H1 (cell line): ENCODE results near the gene UGT1A10. TPM values are rescaled to one million over a fixed set of nuclear protein-coding genes. Genes with fewer than 3 reads are reported as not detected.

Experiments
- CTCF ChIA-PET: fragments of 300-600 bp; sonication (Branson Sonifier 250); formaldehyde crosslinking; loops from one replicate; lab custom pipeline; 2021; ENCODE audit not compliant: partially characterized antibody; lab: Charles Lee
- POLR2A ChIA-PET: fragments of 300-600 bp; sonication (Branson Sonifier 250); formaldehyde crosslinking; loops from one replicate; lab custom pipeline; 2021; ENCODE audit warnings: inconsistent platforms; ENCODE audit not compliant: partially characterized antibody; lab: Charles Lee
- DNase-seq, 2 experiments: peaks; one replicate each; pipeline versions ENCODE4 v3.0.0 to v3.0.0-alpha.2; 2010 to 2022; ENCODE audit warnings: low spot score in 2 of 2, low read depth in 1 of 2, mixed read lengths in 1 of 2
- FAIRE-seq: peaks from 2 replicates; lab custom pipeline; 2011; peaks lifted over from hg19 to GRCh38; lab: Jason Lieb, UNC
- H2AFZ ChIP-seq: 2 replicates; pipeline ENCODE4 v1.8.1; 2012; ENCODE audit warnings: low read length, inconsistent platforms
- H2AK5ac ChIP-seq: 2 replicates; pipeline ENCODE4 v1.6.1; 2013; ENCODE audit warnings: low read depth, low read length
- H2BK120ac ChIP-seq: replicated peaks from 2 replicates; pipeline ENCODE3; 2013; ENCODE audit warnings: low read depth, low read length, inconsistent platforms
- H2BK12ac ChIP-seq: 2 replicates; pipeline ENCODE4 v1.6.1; 2013; ENCODE audit warnings: low read depth, low read length
- H2BK15ac ChIP-seq: 2 replicates; pipeline ENCODE4 v1.6.1; 2013; ENCODE audit warnings: low read length
- H2BK20ac ChIP-seq: 2 replicates; pipeline ENCODE4 v1.6.1; 2013; ENCODE audit warnings: low read length
- H2BK5ac ChIP-seq: 2 replicates; pipeline ENCODE4 v1.6.1; 2013; ENCODE audit warnings: low read depth, low read length
- H3K14ac ChIP-seq: 2 replicates; pipeline ENCODE4 v1.6.1; 2013; ENCODE audit warnings: inconsistent platforms; ENCODE audit not compliant: insufficient read length
- H3K18ac ChIP-seq: 2 replicates; pipeline ENCODE4 v1.6.1; 2013; ENCODE audit warnings: low read length; ENCODE audit errors: extremely low read depth
- H3K23ac ChIP-seq: 2 replicates; pipeline ENCODE4 v1.6.1; 2013; ENCODE audit warnings: inconsistent platforms; ENCODE audit not compliant: insufficient read length
- H3K23me2 ChIP-seq: 2 replicates; pipeline ENCODE4 v1.6.1; 2013; ENCODE audit warnings: low read depth, low read length
- H3K27ac ChIP-seq: 2 replicates; pipeline ENCODE4 v1.6.1; 2011; ENCODE audit warnings: low read depth, low read length, inconsistent platforms
- H3K27me3 ChIP-seq, 4 experiments: replicated peaks in 1 of 4; 1 replicate in 1 of 4; 2 replicates in 3 of 4; pipeline versions ENCODE4 v1.6.1 to v1.8.1; 2011 to 2013; ENCODE audit warnings: low read length in 3 of 4, mild to moderate bottlenecking in 3 of 4, inconsistent platforms in 2 of 4, mixed read lengths in 2 of 4, moderate library complexity in 1 of 4; ENCODE audit not compliant: control insufficient read depth in 3 of 4, insufficient read depth in 3 of 4; ENCODE audit errors: extremely low read depth in 1 of 4
- H3K36me3 ChIP-seq, 4 experiments: 2 replicates each; pipeline versions ENCODE4 v1.6.1 to v1.8.1; 2011 to 2013; ENCODE audit warnings: mild to moderate bottlenecking in 4 of 4, low read length in 3 of 4, moderate library complexity in 2 of 4, control low read depth in 1 of 4, inconsistent platforms in 1 of 4; ENCODE audit not compliant: insufficient read depth in 4 of 4, control insufficient read depth in 2 of 4
- H3K4ac ChIP-seq: replicated peaks from 2 replicates; pipeline ENCODE3; 2013; ENCODE audit warnings: low read length, low read depth, mixed read lengths, inconsistent platforms; ENCODE audit not compliant: insufficient read length
- H3K4me1 ChIP-seq, 4 experiments: replicated peaks in 1 of 4; 1 replicate in 1 of 4; 2 replicates in 3 of 4; pipeline versions ENCODE4 v1.6.1 to v1.8.1; 2011 to 2013; ENCODE audit warnings: low read length in 3 of 4, inconsistent platforms in 2 of 4, mixed read lengths in 1 of 4; ENCODE audit not compliant: insufficient read depth in 4 of 4, control insufficient read depth in 3 of 4
- H3K4me2 ChIP-seq, 2 experiments: 2 replicates each; pipeline versions ENCODE4 v1.6.1 to v1.8.1; 2011 to 2013; ENCODE audit warnings: low read depth in 2 of 2, low read length in 2 of 2, control low read depth in 1 of 2, inconsistent platforms in 1 of 2, mild to moderate bottlenecking in 1 of 2; ENCODE audit not compliant: insufficient read depth in 1 of 2
- H3K4me3 ChIP-seq, 4 experiments: fragments of 200-600, 300-600 bp in 1 of 4; sonication (generic), shearing (Covaris generic), sonication (Bioruptor Twin) in 1 of 4; 2 replicates each; pipeline versions ENCODE4 v1.5.1 to v1.8.1; 2011 to 2016; ENCODE audit warnings: low read length in 4 of 4, low read depth in 3 of 4, control low read depth in 2 of 4, inconsistent platforms in 2 of 4, mild to moderate bottlenecking in 2 of 4, mixed read lengths in 1 of 4, moderate library complexity in 1 of 4; ENCODE audit not compliant: insufficient read depth in 2 of 4; ENCODE audit errors: extremely low read depth in 1 of 4
- H3K56ac ChIP-seq: replicated peaks from 2 replicates; pipeline ENCODE3; 2013; ENCODE audit warnings: low read depth, mild to moderate bottlenecking, mixed read lengths, low read length, inconsistent platforms; ENCODE audit not compliant: insufficient read length
- H3K79me1 ChIP-seq: 2 replicates; pipeline ENCODE4 v1.6.1; 2013; ENCODE audit warnings: low read depth, low read length, control low read depth
- H3K79me2 ChIP-seq, 2 experiments: 2 replicates each; pipeline versions ENCODE4 v1.6.1 to v1.8.1; 2012 to 2013; ENCODE audit warnings: low read length in 2 of 2, mild to moderate bottlenecking in 2 of 2, inconsistent platforms in 1 of 2; ENCODE audit not compliant: insufficient read depth in 2 of 2, control insufficient read depth in 1 of 2
- H3K9ac ChIP-seq, 4 experiments: replicated peaks in 1 of 4; 1 replicate in 1 of 4; 2 replicates in 3 of 4; pipeline versions ENCODE4 v1.6.1 to v1.8.1; 2011 to 2013; ENCODE audit warnings: low read depth in 3 of 4, low read length in 3 of 4, control low read depth in 2 of 4, mild to moderate bottlenecking in 2 of 4, moderate library complexity in 2 of 4, inconsistent platforms in 1 of 4; ENCODE audit errors: extremely low read depth in 1 of 4
- H3K9me3 ChIP-seq, 2 experiments: 2 replicates each; pipeline versions ENCODE4 v1.6.1 to v1.8.1; 2012 to 2013; ENCODE audit warnings: mild to moderate bottlenecking in 2 of 2, moderate library complexity in 2 of 2, control low read depth in 1 of 2, inconsistent platforms in 1 of 2, low read depth in 1 of 2, low read length in 1 of 2, mixed read lengths in 1 of 2; ENCODE audit not compliant: insufficient read depth in 2 of 2
- H4K20me1 ChIP-seq, 2 experiments: replicated peaks in 1 of 2; 2 replicates each; pipeline versions ENCODE3 to v1.8.1; 2011 to 2013; ENCODE audit warnings: inconsistent platforms in 2 of 2, low read length in 2 of 2, mild to moderate bottlenecking in 1 of 2; ENCODE audit not compliant: insufficient read depth in 2 of 2, control insufficient read depth in 1 of 2
- H4K5ac ChIP-seq: 2 replicates; pipeline ENCODE4 v1.6.1; 2013; ENCODE audit warnings: low read length, low read depth, mixed read lengths, inconsistent platforms; ENCODE audit not compliant: insufficient read length
- H4K8ac ChIP-seq: 2 replicates; pipeline ENCODE4 v1.8.0; 2013; ENCODE audit warnings: mild to moderate bottlenecking, moderate library complexity, low read length, inconsistent platforms; ENCODE audit not compliant: insufficient read depth; ENCODE audit errors: extremely low read depth
- H4K91ac ChIP-seq: replicated peaks from 2 replicates; pipeline ENCODE3; 2013; ENCODE audit warnings: low read length, mixed read lengths, inconsistent platforms; ENCODE audit not compliant: insufficient read length
- FOSL1 ChIP-seq: IDR thresholded peaks from 2 replicates; pipeline ENCODE4 v1.6.1; 2011; ENCODE audit warnings: mild to moderate bottlenecking, low read depth, low read length, moderate library complexity; ENCODE audit not compliant: insufficient read depth
- SIN3A ChIP-seq, 2 experiments: IDR thresholded peaks in 1 of 2; conservative IDR thresholded peaks in 1 of 2; 2 replicates each; pipeline ENCODE4 v1.6.1; 2011 to 2012; ENCODE audit warnings: low read length in 2 of 2, improper control_type of control experiment in 1 of 2, low read depth in 1 of 2, mild to moderate bottlenecking in 1 of 2
- TCF12 ChIP-seq: IDR thresholded peaks from 2 replicates; pipeline ENCODE4 v1.6.1; 2011; ENCODE audit warnings: low read depth, mild to moderate bottlenecking, low read length
- WGBS, 2 experiments: shearing (Covaris generic) in 1 of 2; methylation state at CpG; one replicate each; pipeline versions ENCODE4 v1.1.6 to v1.1.7; 2013 to 2015; ENCODE audit warnings: low lambda C conversion rate in 2 of 2, mixed read lengths in 2 of 2, inconsistent platforms in 1 of 2, low coverage in 1 of 2, missing lambda C conversion rate in 1 of 2; ENCODE audit not compliant: insufficient replicate concordance in 2 of 2, insufficient coverage in 1 of 2, insufficient read length in 1 of 2; ENCODE audit errors: extremely low coverage in 1 of 2, missing lambda C conversion rate in 1 of 2; 5-methylcytosine and 5-hydroxymethylcytosine counted together
- polyA plus RNA-seq, 7 experiments: library from polyadenylated mRNA; depleted of rRNA in 3 of 7; stranded (reverse) in 5 of 7; unstranded in 2 of 7; fragments of >200 nt in 5 of 7; fragments of 200-250 nt in 2 of 7; gene quantifications; 1 replicate in 5 of 7; 2 replicates in 1 of 7; 4 replicates in 1 of 7; pipeline versions ENCODE4 v1.2.1 to v1.2.3, GENCODE V29; 2011 to 2013; ENCODE audit warnings: missing spikeins in 2 of 7, mixed read lengths in 2 of 7
- total RNA-seq: library from RNA; stranded (reverse); fragmentation: NEBNext Ultra II Directional; extraction: Animal tissue kit (Norgen Biotek cat#: 25700); gene quantifications from 2 replicates; pipeline ENCODE4 v1.2.1, GENCODE V29; 2021

The UGT1A10 gene
- total and polyA plus RNA-seq, 2 of the 8 experiments (the other 6 are each of a cell fraction or from before 2014, with no cell fraction given): not detected

- TF ChIP-seq SIN3A (conservative IDR thresholded peaks at IDR 0.05 in 1 of 2, IDR thresholded peaks at IDR 0.05 in 1 of 2; ENCODE audit: low read depth in 1 of 2, low read length in 2 of 2): no peak
- no peak for TF ChIP-seq TCF12
- TF ChIP-seq FOSL1: no peak
- no peaks in the 10 kb centered on the region for H3K23me2 ChIP-seq
- H2BK15ac ChIP-seq: no peak overlapping the region
- no peak for FAIRE-seq
- no peak overlapping the region for H3K14ac ChIP-seq
- no peak overlapping the region for H3K23ac ChIP-seq
- H3K18ac ChIP-seq: no peak overlapping the region
- H2BK12ac ChIP-seq: no peak overlapping the region
- no peaks in the 10 kb centered on the region for H3K79me2 ChIP-seq
- no peaks in the 10 kb centered on the region for H3K4me1 ChIP-seq
- H3K56ac ChIP-seq: no peak overlapping the region
- H4K8ac ChIP-seq: no peak overlapping the region
- CTCF ChIA-PET: no interaction called here
- no peaks in the 10 kb centered on the region for H4K20me1 ChIP-seq
- no peaks in the 10 kb centered on the region for H3K36me3 ChIP-seq
- no peaks in the 10 kb centered on the region for H3K9me3 ChIP-seq
- no peak overlapping the region for H3K4me3 ChIP-seq
- WGBS, 2 experiments: 86% methylated on average over 4 of the region's 4 CpGs; no CpG with 5 or more reads in 1 of the 2 experiments
- H3K27ac ChIP-seq: no peak overlapping the region
- no peak overlapping the region for H3K4me2 ChIP-seq
- H2AK5ac ChIP-seq: no peak overlapping the region
- no peak overlapping the region for H2AFZ ChIP-seq
- no peak overlapping the region for H2BK5ac ChIP-seq
- H4K5ac ChIP-seq: no peak overlapping the region
- no peak for DNase-seq
- no peak overlapping the region for H2BK20ac ChIP-seq
- no peak overlapping the region for H3K9ac ChIP-seq
- H3K27me3 ChIP-seq: no peaks in the 10 kb centered on the region
- no peak overlapping the region for H2BK120ac ChIP-seq
- no peak overlapping the region for H3K4ac ChIP-seq
- H3K79me1 ChIP-seq: no peaks in the 10 kb centered on the region
- H4K91ac ChIP-seq: no peak overlapping the region
- POLR2A ChIA-PET: no interaction called here
Observed at GRCh38 chr2:233811087-233811486, 174.8 kb downstream of the UGT1A10 start.
